AML-193 (cell line): ENCODE results near the gene LRFN4.

Experiments
- DNase-seq, 2 experiments: peaks; one replicate each; lab custom pipeline; 2025; lab: John Stamatoyannopoulos, UW

Gene LRFN4

DNA sequence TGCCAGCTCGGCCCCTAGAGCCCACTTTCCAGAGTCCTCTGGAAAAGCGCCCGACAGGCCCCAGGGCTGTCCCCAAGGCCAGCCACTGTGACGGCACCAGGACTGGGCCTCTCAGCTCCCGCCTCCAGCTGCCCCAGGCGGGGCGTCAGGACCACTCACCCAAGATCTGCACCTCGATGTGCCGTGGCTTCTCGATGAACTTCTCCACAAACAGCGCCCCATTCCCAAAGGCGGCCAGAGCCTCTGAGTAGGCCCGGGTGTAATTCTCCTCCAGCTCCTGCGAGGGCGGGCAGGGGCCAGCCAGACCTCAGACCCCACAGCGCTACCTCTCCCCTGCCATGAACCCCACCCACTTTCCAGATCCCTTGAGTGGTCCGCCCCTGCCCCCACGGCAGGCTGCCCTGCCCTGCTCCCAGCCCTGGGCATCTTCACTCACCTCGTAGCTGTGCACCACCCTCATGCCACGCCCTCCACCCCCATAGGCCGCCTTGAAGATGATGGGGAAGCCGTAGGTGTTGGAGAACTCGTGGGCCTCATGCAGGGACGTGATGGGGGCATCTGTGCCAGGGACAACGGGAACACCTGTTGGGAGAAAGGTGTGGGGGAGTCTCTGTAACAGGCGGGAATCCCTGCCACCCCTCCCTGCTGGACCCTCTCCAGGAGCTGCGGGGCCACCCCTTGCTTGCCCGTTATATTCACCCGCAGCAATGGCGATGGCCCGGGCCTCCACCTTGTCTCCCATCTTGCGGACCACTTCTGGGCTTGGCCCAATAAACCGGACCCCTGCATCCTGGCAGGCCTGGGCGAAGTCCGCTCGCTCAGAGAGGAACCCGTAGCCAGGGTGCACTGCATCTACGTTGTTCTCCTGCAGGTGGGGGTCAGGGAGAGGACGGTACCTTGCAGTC lies 14.0 kb downstream of the LRFN4 start:
- DNase-seq, result no peak

DNA sequence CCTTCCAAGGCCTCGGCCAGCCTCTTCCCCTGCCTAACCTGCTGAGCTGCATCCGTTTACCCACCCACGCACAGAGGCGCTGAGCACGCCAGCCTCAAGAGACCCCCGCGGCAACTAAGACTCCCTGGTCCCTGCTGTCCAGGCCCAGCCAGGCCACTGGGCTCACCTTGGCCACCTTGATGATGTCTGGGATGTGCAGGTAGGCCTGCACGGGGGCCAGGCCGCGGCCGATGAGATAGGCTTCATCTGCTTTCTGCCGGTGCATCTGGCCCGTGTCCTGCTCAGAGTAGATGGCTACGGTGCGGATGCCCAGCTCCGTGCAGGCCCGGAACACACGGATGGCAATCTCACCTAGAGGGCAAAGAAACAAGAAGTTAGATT lies 14.6 kb downstream of the LRFN4 start:
- no peak for DNase-seq

DNA sequence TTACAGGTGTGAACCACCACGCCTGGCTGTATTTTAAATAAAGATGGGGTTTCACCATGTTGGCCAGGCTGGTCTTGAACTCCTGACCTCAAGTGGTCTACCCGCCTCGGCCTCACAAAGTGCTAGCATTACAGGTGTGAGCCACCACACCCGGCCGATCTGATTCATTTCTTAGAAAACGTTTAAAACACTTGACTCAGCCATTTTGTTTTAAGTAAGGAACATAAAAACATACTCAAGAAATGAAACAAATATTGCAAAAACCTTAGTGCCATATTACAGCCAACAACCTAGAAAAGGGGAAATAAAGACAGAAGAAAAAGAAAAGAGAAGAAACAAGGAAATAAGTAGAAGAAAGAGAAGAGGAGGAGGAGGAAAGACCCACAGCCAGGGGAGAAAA lies 17.4 kb downstream of the LRFN4 start:
- no peak for DNase-seq

DNA sequence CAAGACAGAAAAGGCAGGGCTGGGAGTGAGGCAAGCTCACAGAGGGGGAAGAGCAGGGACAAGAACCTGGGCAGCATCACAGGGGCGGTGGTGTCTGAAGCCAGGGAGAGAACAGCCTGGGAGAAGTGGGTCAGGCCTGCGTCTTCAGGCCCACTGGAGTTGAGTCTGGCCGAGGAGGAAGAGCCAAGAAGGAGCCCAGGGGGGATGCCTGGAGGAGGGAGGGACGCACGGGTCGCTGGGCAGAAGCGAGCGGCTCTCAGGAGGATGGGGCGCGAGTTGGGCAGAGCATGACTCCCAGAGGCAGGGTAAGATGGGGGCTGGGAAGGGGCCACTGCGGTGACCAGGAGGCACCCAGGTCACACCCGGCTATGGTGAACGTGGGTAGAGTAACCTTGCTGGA lies 18.5 kb downstream of the LRFN4 start:
- no peak for DNase-seq

DNA sequence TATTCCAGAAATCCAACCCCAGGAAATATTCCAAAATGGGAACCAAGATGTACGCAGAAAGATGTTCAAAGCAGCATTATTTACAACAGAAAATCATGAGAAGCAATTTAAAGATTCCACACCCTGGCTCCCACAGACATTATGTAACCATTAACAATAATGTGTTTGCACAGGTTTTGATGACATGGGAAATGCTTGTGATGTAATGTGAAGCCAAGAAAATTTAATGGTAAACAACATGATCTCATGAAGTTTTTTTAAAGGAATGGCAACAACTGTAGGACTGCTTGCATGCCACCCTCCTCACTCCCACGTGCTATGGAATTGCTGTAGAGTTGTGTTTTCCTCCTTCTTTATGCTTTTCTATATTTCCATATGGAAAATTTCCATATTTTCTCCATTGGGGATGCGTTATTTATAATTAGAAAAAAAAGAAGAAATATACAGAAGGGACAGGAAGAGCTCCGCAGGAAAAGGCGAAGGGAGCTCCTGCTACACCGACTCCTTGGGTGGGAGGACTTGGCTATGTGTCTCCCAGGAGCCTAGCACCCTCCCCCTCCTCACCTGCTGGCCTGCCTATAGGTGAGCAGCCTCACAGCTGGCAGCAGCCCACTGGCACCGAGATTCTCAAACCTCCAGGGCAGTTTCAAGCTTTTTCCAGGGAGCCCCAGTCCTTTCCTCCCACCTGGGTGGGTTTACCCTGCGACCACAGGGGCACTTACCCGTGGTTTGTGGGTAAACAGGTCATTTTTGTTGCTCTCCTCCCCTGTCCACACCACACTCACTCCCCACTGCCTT lies 20.9 kb downstream of the LRFN4 start:
- DNase-seq, result no peak

DNA sequence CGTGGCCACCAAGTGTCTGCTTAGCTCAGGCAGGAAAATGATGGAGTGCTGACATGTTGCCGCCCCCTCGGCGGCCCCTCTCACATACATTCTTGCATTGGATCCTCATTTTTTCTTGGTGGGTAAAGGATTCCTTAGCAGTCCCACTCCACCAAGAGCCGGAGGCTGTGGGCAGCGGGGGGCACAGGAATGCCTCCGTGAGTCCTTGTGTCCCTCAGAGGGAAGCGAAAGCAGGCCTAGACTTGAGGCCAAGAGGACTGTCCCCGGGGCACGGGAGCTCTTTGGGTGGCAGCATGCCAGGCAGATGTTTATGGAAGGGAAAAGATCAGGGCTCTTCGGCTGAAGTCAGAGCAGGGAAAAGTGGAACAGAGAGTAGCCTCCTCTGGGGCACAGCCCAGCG lies 21.6 kb downstream of the LRFN4 start:
- no peak for DNase-seq

DNA sequence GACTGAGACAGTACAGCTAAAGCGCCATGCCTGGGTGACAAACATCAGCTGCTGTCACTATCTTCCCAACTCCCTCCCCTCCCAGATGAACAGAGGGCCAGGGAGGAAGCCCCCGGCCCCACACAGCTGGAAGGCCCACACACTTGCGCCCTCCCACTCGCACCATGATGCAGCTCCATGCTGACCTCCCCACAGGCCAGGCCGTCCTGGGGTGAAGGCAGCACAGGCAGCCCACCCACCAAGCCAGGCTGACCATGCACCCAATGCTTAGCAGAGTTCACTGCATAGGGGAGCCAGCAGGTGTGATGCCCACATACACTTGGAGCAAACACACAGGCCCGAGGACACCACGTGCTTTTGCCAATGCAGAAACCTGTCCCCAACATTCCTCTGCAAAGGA lies 22.1 kb downstream of the LRFN4 start:
- no peak for DNase-seq

DNA sequence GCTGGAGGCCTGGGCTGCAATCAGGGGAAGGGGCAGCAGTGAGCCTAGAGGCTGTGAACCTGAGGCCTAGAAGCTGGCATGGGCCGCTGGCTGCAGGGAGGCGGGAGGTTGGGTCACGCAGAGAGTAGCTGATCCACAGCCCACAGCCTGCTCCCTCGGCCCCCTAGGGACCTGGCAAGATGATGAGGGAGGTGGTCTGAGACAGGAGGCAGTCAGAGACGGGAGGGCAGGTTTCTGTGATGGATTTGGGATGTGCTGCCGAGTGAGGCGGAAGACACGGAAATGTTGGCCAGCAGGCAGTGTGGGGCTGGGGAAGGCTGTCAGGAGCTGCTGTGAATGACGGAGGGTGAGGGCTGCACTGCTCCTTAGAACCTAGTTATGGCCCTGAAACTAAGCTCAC lies 22.7 kb downstream of the LRFN4 start:
- DNase-seq, result no peak

DNA sequence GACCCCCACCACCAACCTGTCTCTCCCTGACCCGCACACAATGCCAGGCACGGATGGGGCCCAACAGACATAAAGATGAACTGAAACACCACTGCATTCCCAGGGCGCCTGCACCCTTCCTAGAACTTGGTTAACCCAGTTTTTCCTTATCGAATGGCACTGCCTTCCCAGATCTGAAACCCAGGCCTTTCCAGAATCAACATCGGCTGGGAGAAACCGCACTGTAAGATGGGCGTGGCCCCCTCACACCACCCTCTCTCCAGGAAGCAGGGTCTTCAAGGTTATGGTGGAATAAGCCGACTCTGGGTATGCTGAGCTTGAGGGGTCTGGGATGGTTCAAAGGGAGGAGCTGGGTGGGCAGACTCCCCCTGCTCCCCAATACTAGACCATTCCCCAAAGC lies 23.1 kb downstream of the LRFN4 start:
- DNase-seq, result no peak

DNA sequence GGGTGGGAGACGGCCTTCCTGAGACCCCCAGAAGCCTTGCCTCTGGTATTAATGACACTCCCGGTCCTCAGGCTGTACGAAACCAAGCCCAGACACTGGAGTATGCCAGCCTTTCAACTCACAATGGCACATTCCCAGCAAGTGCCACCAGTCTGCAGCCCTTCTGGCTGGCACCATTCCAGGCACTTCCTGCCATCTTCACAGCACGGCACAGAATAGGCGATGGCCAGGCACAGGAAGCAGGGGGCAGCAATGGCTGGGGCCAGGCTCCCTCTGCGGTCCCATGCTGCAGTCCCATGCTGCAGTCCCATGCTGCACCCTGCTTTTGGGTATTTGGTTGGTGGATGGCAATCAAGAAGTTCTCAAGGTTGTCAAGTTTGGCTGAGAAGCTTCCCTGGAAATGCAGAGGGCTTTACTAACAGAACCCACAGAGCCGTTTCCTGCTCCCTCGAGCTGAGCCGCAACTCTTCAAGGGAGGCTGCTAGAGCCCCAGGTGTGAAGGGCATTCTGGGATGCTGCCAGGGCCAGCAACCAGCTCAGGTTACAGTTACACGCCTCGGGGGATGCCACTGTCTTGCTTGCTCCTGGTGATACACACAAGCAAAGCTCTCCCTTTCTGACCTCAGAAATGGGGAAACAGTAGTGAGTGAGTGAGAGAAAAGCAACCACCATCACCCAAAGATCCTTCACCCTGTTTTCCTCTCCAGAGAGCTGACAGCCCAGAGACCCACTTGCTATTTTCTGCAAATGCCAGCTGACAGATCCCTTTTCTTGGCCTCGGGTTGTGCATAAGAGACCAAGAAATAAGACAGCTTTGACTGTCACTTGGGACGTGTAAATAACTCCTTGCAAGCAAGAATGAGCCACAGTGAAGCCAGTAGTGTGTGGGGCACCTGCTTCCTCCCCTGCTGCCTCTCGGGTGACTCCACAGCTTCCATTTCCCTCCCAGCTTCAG lies 23.9 kb downstream of the LRFN4 start:
- no peak for DNase-seq

DNA sequence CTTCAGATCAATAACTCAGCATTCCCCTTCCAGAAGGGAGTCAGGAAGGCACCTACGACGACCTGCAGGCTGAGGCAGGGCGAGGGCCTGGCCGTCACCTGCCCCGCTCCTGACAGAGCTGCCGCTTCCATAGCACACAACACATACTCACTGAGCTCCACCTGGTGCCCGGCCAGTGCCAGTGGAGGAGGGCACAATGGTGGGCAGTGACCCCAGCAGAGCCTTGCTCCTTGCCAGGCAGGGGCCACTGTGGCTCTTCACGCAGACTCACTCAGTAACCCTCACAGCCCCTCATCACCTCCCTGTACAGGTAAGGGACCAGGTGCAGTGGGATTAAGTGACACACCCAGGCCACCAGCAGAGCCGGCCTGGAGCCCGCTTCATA lies 24.6 kb downstream of the LRFN4 start:
- no peak for DNase-seq

DNA sequence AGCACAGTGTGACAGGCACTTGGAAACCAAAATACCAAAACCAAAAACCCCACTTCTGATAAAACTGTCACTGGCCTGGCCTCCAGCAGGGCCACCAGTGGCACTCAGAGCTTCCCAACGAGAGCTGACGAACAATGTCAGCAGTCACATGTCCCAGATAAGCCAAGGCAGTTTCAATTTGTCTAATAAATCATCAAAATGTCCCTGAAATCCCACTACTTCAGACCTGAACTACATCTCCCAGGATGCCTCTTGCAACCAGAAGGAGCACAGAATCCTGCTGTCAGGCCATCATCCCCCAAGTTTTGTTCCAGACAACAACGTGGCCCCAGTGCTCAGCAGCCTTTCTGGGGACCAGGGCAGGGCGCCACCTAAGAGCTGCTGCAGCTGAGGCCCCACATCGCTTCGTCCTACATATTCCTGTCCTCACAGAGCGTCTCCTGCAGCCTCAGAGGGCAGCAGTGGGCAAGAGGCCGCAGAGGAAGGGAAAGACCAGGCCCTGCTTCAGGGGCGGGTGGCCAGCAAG lies 25.1 kb downstream of the LRFN4 start:
- no peak for DNase-seq

DNA sequence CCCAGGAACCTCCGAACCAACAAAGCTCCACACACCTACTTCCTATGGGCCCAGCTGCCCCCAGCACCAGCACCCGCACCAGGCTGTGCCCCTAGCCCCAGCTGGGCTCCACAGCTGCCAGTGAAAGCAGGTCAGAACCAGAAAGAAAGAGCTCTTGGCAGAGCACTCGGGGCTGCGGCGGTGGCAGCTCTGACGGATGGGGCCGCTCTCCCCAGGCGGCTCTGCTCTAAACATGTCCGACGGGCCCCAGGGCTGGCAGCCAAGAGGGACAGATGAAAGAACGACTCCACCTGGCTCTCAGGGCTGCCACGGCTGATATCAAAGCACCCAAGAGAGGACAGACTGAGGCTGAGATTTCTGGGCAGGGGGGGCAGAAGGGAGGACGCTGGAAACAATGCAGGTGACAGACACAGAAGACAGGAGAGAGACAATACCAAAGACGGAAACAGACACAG lies 25.7 kb downstream of the LRFN4 start:
- DNase-seq, result no peak

DNA sequence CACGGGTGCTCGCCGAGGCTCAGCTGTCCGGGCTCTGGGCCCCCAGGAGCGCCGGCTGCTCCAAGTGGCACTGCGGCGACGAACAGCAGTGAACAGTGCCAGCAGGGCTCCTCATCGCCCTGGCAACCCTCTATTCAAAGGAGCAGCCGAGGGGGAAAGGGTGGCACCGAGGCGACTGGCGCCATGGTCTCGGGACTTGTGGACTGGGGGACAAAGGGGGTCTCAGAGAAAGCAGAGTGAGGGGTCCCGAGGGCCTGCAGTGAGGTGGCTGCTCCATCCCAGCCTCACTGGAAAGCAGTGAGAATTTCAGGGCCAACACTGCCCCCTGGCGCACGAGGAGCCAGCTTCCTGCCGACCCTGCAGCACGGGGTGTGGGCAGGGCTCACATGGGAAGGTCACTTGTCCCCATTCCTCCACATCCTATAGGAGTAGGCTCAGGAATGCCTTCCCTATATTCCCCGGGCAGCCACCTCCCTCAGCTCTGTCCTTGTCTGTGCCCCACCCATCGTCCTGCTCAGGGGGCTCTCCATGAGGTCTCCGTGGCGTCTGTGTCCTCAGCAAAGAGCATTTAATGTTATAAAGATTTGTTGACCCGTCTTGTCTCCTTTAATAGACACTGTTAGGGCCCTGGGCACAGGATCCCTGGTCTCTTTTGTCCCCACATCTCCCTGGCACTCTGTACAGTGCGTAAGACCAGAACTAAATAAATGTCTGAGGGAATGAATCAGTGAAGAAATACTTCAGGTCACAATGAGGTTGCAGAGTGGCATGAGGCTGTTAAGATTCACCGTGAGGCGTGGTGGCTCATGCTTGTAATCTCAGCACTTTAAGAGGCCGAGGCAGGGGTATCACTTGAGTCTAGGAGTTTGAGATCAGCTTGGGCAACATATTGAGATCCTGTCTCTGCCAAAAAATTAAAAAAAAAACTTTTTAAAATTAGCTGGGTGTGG lies 26.4 kb downstream of the LRFN4 start:
- DNase-seq, result peak in 1 of 2 experiments; percentile 38

DNA sequence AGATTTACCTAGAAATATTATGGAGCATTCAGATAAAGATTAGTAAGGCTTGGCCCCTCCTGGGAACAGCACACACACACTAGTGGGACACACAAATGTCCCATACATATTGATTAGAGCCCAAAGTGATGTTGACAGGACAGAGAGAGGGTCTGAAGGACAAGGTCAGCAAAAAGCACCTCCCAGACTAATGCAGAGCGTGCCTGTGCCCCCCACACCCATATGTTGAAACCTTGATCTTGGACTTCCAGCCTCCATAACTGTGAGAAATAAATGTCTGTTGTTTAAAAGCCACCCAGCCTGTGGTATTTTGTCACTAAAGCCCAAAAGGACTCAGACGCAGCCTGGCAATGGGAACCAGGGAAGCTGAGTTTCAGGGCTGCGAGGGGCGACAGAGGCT lies 27.6 kb downstream of the LRFN4 start:
- DNase-seq, result no peak

DNA sequence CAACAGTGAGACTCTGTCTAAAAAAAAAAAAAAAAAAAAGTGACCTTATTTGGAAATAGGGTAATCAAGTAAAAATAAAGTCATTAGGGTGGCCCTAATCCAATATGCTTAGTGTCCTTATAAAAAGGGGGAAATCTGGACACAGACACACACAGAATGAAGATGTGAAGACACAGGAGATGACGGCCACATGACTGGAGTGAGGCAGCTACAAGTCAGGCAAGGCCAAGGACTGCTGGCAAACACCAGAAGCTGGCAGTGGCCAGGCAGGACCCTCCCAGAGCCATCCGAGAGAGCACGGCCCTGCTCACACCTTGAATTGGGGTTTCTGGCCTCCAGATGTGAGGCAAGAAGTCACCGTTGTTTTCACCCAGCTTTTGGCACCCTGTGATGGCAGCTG lies 28.6 kb downstream of the LRFN4 start:
- DNase-seq, result no peak

DNA sequence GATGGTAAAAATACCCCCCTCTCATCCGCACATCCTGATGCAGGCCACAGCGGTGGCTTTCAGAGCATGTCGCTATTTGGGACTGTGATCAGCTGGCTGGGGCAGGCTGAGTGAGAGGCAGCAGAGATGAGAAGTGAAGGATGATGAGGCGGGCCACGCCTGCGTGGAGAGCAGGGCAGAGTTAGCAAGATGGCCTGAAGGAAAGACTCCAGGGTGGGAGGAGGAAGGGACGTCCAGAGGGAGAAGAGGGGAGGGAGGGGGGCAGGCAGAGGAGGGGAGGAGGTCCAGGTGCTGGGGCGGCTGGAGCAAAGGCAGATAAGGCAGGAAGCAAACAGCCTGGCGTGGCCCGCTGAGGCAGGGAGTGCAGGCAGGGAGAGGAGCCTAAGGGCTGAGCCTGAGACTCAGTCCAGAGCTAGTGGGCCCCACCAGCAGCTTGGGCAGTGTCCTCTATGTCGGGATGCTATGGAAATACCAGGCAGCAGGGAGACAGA lies 29.1 kb downstream of the LRFN4 start:
- no peak for DNase-seq

DNA sequence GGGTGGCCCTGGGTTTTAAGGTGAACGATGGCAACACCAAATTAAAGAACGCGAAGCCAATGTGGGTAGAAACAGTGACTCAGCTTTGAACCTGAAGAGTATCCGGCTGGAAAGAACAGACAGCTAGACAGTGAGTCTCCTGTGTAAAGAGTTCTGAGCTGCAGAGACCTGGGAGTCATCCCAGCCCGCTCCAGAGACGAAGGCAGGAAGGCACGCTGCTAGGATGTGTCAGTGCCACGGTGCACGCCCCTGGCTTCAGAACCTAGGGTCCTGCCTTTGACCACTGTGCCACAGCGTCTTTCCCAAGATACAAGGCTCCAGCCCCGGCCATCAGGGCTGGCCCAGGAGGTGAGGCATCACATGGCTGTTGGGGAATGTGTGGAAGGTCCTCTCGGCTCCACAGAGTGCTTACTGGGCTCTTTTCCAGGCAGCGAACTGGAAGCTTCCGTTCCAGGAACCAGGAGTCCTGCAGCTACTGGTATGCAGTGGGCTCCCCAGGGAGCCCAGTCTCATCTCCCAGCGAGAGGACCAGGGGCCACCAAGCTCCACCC lies 29.9 kb downstream of the LRFN4 start:
- no peak for DNase-seq

DNA sequence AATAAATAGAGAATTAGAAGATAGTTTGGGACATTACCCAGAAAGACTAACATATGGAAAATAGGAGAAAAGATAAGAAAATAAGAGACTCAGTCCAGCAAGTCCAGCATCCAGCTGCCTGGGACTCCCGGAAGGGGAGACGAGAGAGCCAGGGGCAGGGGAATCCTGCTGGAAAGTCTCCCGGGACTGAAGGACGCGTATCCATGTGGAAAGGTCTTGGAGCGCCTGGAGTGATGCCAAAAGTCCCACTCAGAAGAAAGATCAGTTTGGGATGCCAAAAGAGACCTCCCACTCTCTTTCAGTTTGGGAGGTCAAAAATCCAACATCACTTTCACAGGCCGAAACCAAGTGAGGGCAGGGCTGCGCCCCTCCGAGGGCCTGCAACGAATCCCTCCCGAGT lies 30.7 kb downstream of the LRFN4 start:
- DNase-seq, result no peak

DNA sequence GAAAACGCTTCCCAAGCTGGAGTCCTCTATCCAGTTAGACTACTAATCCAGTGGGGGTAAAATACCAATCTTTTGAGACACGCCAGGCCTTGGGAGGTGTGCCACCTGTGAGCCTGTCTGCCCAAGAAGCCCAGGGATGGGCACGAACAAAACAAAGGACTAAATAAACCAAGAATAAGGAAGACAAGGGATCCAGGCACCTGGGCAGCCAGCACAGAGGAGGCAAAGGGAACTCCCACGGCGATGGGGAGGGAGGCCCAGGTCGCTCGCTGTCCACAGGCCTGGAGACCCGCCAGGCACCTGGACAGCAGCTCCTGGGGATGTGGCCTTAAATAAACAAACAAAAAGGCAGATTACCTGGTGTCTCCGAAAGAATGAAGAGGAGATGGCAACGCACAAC lies 31.4 kb downstream of the LRFN4 start:
- no peak for DNase-seq
